ENCODE results near the gene DBF4. TPM values are rescaled to one million over a fixed set of nuclear protein-coding genes. Genes with fewer than 3 reads are reported as not detected.
"Not testable (repeated sequence)": the region's sequence is repeated elsewhere in the genome, so short reads cannot be mapped to it uniquely, and the experiment has no call there.

The DBF4 gene
- total and polyA plus RNA-seq, 2 experiments from 2014 or later = 62.6 to 91.5 TPM

GRCh38 chr7:87872346-87872745 is 3.9 kb upstream of the DBF4 start:
- Mint-ChIP-seq H3K9me3 (peaks cover 27% of the 10 kb centered on the region), H3K27me3 (ENCODE audit: insufficient read depth, low read depth, poor library complexity) (peaks cover 3% of the 10 kb centered on the region), H3K36me3 (ENCODE audit: low read depth) (peaks cover 57% of the 10 kb centered on the region), H3K27ac (no peak overlapping the region), H3K4me3 (no peak overlapping the region), H3K4me1 (peaks cover 17% of the 10 kb centered on the region)
- no peak overlapping the region for H2AFZ ChIP-seq
- H3K4me2 ChIP-seq = no peak overlapping the region
- H3K4me3 ChIP-seq = no peak overlapping the region
- TF ChIP-seq EZH2phosphoT487 (IDR thresholded peaks at IDR 0.05; ENCODE audit: unreplicated experiment) (no peak), ETS1 (IDR thresholded peaks at IDR 0.05) (no peak), JUNB (IDR thresholded peaks at IDR 0.05; ENCODE audit: unreplicated experiment) (no peak), CTCF (conservative IDR thresholded peaks at IDR 0.05; ENCODE audit: low read depth in 2 of 2) (no peak), ZNF114 (CRISPR knock-in tag; IDR thresholded peaks at IDR 0.05) (no peak), EZH2 (IDR thresholded peaks at IDR 0.05; ENCODE audit: low read depth, unreplicated experiment) (no peak)
- no peak overlapping the region for H3K27ac ChIP-seq (ENCODE audit: low read depth)
- no peaks in the 10 kb centered on the region for H3K9me2 ChIP-seq (ENCODE audit: insufficient read depth)
- peaks cover 10% of the 10 kb centered on the region for H3K4me1 ChIP-seq (ENCODE audit: insufficient read depth)
- no peaks in the 10 kb centered on the region for H3K27me3 ChIP-seq (ENCODE audit: insufficient read depth)
- DNase-seq (ENCODE audit: low spot score) (no peak), ATAC-seq (no peak)
- 0 out of 2 replicates have a peak, but pooled peaks cover 4% of the 10 kb centered on the region for H4K20me1 ChIP-seq (replicated peaks; ENCODE audit: insufficient read depth)
- peaks cover 6% of the 10 kb centered on the region; the same call in 1 of the 2 replicates for H3F3A ChIP-seq (replicated peaks; ENCODE audit: low read depth)
- H3K36me3 ChIP-seq (ENCODE audit: insufficient read depth) = 0 out of 2 replicates have a peak, but pooled peaks cover 7% of the 10 kb centered on the region
- H3K79me2 ChIP-seq (replicated peaks; ENCODE audit: insufficient read depth) = peaks cover 65% of the 10 kb centered on the region

GRCh38 chr7:87873328-87873727 is 3.0 kb upstream of the DBF4 start:
- not testable (repeated sequence) for H3K27ac ChIP-seq (ENCODE audit: low read depth); H2AFZ ChIP-seq; H3K36me3 ChIP-seq (ENCODE audit: insufficient read depth); DNase-seq (ENCODE audit: low spot score); H3K27ac Mint-ChIP-seq; H4K20me1 ChIP-seq (replicated peaks; ENCODE audit: insufficient read depth); H3K4me3 Mint-ChIP-seq; H3K4me3 ChIP-seq; H3K27me3 Mint-ChIP-seq (ENCODE audit: insufficient read depth, low read depth, poor library complexity); H3K4me2 ChIP-seq; ATAC-seq; H3F3A ChIP-seq (replicated peaks; ENCODE audit: low read depth); H3K27me3 ChIP-seq (ENCODE audit: insufficient read depth); H3K9me2 ChIP-seq (ENCODE audit: insufficient read depth)
- peaks cover 20% of the 10 kb centered on the region for H3K4me1 Mint-ChIP-seq
- Histone ChIP-seq H3K4me1 (ENCODE audit: insufficient read depth) (peaks cover 15% of the 10 kb centered on the region), H3K79me2 (replicated peaks; ENCODE audit: insufficient read depth) (peaks cover 75% of the 10 kb centered on the region)
- peaks cover 25% of the 10 kb centered on the region for H3K9me3 Mint-ChIP-seq
- H3K36me3 Mint-ChIP-seq (ENCODE audit: low read depth) = peaks cover 52% of the 10 kb centered on the region

- Histone ChIP-seq H3K27me3 (ENCODE audit: insufficient read depth) (no peaks in the 10 kb centered on the region), H3K27ac (ENCODE audit: low read depth) (no peak overlapping the region), H3K79me2 (replicated peaks; ENCODE audit: insufficient read depth) (peaks cover 81% of the 10 kb centered on the region), H4K20me1 (replicated peaks; ENCODE audit: insufficient read depth) (peaks cover 4% of the 10 kb centered on the region; the same call in 1 of the 2 replicates), H3K36me3 (ENCODE audit: insufficient read depth) (peaks cover 13% of the 10 kb centered on the region; the same call in 1 of the 2 replicates), H3K9me2 (ENCODE audit: insufficient read depth) (no peaks in the 10 kb centered on the region), H3K4me1 (ENCODE audit: insufficient read depth) (peaks cover 19% of the 10 kb centered on the region), H3K4me3 (no peak overlapping the region), H3F3A (replicated peaks; ENCODE audit: low read depth) (peaks cover 6% of the 10 kb centered on the region; the same call in 1 of the 2 replicates), H2AFZ (no peak overlapping the region), H3K4me2 (peak overlapping the region; percentile 89)
- Mint-ChIP-seq H3K9me3 (peaks cover 25% of the 10 kb centered on the region), H3K4me1 (peaks cover 20% of the 10 kb centered on the region), H3K27ac (no peak overlapping the region), H3K36me3 (ENCODE audit: low read depth) (peaks cover 47% of the 10 kb centered on the region), H3K27me3 (ENCODE audit: insufficient read depth, low read depth, poor library complexity) (peaks cover 3% of the 10 kb centered on the region), H3K4me3 (peak overlapping the region; percentile 78)
- DNase-seq (ENCODE audit: low spot score) = no peak
- no peak for ATAC-seq
- TF ChIP-seq NANOG (IDR thresholded peaks at IDR 0.05; ENCODE audit: borderline replicate concordance) (no peak), ZNF462 (CRISPR knock-in tag; IDR thresholded peaks at IDR 0.05) (no peak)
These were observed 2.2 kb upstream of the DBF4 start for GRCh38 chr7:87874066-87874465.

All from GM23338 (cell line).